Measurements from ENCODE around the gene KRTAP4-8. TPM values are rescaled to one million over a fixed set of nuclear protein-coding genes. Genes with fewer than 3 reads are reported as not detected.
"Not testable (repeated sequence)": the region's sequence is repeated elsewhere in the genome, so short reads cannot be mapped to it uniquely, and the experiment has no call there.

The KRTAP4-8 gene
- total RNA-seq, 1 donor from 2014 or later: not detected

DNA sequence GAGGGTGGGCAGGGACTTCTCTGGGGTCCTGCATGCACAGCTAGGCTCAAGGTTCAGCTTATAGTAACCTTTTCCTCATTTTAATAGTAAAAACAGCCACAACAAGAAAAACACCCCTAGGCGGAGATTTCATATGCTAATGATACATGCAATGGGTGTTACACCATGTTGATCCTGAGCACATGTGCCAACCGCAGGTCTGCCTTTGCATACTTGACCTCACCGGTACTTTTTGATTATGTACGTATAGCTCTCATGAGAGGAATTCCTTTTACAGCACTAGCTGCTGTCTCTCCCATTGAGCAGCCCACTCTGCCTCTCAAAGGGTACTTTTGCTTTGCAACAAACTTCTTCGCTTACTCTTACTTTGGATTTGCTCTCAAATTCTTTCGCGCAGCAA is 1.9 kb downstream of the KRTAP4-8 start:
- TF ChIP-seq, protein P1, sequence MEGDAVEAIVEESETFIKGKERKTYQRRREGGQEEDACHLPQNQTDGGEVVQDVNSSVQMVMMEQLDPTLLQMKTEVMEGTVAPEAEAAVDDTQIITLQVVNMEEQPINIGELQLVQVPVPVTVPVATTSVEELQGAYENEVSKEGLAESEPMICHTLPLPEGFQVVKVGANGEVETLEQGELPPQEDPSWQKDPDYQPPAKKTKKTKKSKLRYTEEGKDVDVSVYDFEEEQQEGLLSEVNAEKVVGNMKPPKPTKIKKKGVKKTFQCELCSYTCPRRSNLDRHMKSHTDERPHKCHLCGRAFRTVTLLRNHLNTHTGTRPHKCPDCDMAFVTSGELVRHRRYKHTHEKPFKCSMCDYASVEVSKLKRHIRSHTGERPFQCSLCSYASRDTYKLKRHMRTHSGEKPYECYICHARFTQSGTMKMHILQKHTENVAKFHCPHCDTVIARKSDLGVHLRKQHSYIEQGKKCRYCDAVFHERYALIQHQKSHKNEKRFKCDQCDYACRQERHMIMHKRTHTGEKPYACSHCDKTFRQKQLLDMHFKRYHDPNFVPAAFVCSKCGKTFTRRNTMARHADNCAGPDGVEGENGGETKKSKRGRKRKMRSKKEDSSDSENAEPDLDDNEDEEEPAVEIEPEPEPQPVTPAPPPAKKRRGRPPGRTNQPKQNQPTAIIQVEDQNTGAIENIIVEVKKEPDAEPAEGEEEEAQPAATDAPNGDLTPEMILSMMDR (IDR thresholded peaks at IDR 0.05; ENCODE audit: insufficient read depth, low read length, poor library complexity, severe bottlenecking): no peak
- DNase-seq (ENCODE audit: low read depth): no peak
- H3K4me3 ChIP-seq (ENCODE audit: low read depth, low read length): no peak overlapping the region
- H3K36me3 ChIP-seq (ENCODE audit: control insufficient read depth, insufficient read depth, low read length): no peaks in the 10 kb centered on the region
- no peaks in the 10 kb centered on the region for H3K27me3 ChIP-seq (ENCODE audit: control insufficient read depth, insufficient read depth, low read length)

DNA sequence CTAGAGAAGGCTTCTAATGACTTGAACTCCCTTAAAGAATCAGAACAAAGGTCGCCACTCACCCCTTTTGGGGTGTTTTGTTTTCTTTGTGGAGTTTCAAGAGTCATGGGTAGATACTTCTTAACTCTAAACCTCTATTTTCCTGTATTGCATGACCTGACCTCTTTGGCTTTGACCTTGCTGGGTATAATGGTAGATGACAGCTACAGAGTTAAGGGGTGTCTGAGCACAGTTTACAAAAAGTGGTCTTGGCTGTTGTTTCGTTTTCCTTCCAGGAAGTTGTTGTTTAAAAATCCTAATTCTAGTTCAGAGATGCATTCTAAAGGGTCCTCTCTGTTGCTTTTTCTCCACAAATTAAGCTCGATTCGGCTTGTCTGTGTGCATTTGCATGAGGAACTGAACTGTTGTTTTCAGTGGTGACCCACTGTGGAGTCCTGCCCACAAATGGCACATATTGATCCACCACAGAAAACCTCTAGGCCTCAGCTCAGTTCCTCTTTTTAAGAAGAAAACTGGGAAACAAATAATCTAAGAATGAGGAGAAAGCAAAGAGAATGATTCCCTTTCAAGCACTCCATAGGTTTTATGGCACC is 9.1 kb downstream of the KRTAP4-8 start:
- H3K36me3 ChIP-seq (ENCODE audit: control insufficient read depth, insufficient read depth, low read length); H3K4me3 ChIP-seq (ENCODE audit: low read depth, low read length); DNase-seq (ENCODE audit: low read depth); H3K27me3 ChIP-seq (ENCODE audit: control insufficient read depth, insufficient read depth, low read length): not testable (repeated sequence)

DNA sequence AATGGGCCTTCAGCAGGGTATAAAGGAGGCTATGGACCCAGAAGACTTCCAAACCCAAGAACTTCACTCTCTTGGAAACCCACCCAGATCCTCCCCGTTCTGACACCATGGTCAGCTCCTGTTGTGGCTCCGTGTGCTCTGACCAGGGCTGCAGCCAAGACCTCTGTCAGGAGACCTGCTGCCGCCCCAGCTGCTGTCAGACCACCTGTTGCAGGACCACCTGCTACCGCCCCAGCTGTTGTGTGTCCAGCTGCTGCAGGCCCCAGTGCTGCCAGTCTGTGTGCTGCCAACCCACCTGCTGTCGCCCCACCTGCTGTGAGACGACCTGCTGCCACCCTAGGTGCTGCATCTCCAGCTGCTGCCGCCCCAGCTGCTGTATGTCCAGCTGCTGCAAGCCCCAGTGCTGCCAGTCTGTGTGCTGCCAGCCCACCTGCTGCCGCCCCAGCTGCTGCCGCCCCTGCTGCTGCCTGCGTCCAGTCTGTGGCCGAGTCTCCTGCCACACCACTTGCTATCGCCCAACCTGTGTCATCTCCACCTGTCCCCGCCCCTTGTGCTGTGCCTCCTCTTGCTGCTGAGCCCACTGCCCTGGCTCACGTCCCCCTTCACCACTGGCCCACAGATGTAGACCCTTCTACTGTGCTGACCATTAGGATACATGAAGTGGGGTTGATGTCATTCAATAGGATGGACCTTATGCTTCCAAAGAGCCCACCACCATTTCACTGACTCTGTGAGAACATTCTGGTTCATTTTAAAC is 13.7 kb downstream of the KRTAP4-8 start, which contains the start of gene KRTAP4-7:
KRTAP4-7 (plus strand) TSS at position 51 of the 757 bp plus-strand sequence; CDS start at position 108, 57 bp downstream.
- H3K27me3 ChIP-seq (ENCODE audit: control insufficient read depth, insufficient read depth, low read length); H3K4me3 ChIP-seq (ENCODE audit: low read depth, low read length); DNase-seq (ENCODE audit: low read depth); H3K36me3 ChIP-seq (ENCODE audit: control insufficient read depth, insufficient read depth, low read length): not testable (repeated sequence)

DNA sequence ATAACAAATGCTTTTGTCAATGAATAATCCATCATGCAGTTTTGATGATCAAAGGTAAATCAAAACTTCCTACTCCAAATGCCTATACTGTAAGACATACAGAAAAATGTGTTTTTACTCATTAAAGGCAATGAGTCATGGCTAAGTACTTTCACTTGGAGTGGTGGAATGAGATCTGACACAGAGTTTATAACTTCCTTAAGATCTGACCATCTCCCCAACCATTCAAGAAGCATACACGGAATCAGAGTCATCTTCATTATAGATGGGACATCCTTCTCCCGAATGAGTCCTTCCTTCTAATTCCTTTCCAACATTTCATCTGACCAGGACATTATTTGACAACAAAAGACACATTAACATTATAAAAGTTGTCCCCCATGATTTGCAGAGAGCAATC is 14.5 kb downstream of the KRTAP4-8 start:
- not testable (repeated sequence) for H3K36me3 ChIP-seq (ENCODE audit: control insufficient read depth, insufficient read depth, low read length); DNase-seq (ENCODE audit: low read depth); H3K4me3 ChIP-seq (ENCODE audit: low read depth, low read length); H3K27me3 ChIP-seq (ENCODE audit: control insufficient read depth, insufficient read depth, low read length)

DNA sequence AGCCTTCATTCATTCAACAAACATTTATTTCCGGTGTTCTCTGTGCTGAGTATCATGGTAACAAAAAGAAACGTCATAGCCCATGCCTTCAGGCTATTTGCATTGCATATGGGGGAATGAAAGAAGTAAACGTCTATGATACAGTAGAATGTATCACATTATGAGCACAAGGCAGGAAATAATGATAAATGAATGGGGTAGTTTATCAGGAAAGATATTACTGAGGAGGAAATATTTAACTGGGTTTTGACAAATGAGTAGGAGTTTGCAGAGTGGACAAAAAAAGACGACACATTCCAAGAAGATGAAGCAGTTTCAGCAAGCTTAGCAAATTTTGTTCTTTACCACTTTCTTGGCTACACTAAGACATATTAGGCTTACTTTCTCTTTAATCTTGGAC is 15.3 kb downstream of the KRTAP4-8 start:
- TF ChIP-seq, protein P1 (IDR thresholded peaks at IDR 0.05; ENCODE audit: insufficient read depth, low read length, poor library complexity, severe bottlenecking): no peak
- no peak for DNase-seq (ENCODE audit: low read depth)
- Histone ChIP-seq H3K36me3 (ENCODE audit: control insufficient read depth, insufficient read depth, low read length) (no peaks in the 10 kb centered on the region), H3K27me3 (ENCODE audit: control insufficient read depth, insufficient read depth, low read length) (no peaks in the 10 kb centered on the region), H3K4me3 (ENCODE audit: low read depth, low read length) (no peak overlapping the region)

DNA sequence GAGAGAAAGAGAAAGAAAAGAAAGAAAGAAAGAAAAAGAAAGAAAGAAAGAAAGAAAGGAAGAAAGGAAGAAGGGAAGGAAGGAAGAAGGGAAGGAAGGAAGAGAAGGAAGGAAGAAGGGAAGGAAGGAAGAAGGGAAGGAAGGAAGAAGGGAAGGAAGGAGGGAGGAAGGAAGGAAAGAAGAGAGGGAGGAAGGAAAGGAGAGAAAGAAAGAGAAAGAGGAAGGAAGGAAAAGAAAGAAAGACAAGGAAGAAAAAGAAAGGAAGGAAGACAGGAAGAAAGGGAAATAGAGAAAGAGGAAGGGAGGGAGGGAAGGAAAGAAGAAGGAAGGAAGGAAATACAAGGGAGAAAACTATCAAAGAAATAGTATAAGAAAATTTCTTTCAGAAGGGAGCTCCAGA is 21.2 kb downstream of the KRTAP4-8 start:
- Histone ChIP-seq H3K27me3 (ENCODE audit: control insufficient read depth, insufficient read depth, low read length) (no peaks in the 10 kb centered on the region), H3K36me3 (ENCODE audit: control insufficient read depth, insufficient read depth, low read length) (no peaks in the 10 kb centered on the region), H3K4me3 (ENCODE audit: low read depth, low read length) (no peak overlapping the region)
- no peak for DNase-seq (ENCODE audit: low read depth)
- TF ChIP-seq, protein P1 (IDR thresholded peaks at IDR 0.05; ENCODE audit: insufficient read depth, low read length, poor library complexity, severe bottlenecking): no peak

DNA sequence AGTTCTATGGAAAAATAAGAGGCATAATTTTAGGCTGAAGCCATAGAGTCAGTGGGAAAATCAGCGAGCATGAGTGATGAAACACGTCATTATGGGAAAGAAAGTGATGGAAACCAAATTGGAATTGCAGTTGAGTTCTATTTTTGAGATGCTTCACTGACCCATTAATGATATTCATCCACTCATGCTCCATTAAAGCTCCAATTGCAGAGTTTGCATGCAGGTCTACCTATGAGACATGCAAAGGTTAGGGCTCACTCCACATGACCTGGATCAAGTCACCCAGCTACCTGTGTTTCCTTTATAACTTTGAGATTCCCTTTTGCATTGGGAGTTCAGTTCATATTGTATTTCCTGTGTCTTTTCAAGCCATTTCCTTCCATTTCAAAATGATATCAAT is 24.3 kb downstream of the KRTAP4-8 start:
- TF ChIP-seq, protein P1 (IDR thresholded peaks at IDR 0.05; ENCODE audit: insufficient read depth, low read length, poor library complexity, severe bottlenecking): no peak
- no peak for DNase-seq (ENCODE audit: low read depth)
- H3K27me3 ChIP-seq (ENCODE audit: control insufficient read depth, insufficient read depth, low read length): no peaks in the 10 kb centered on the region

More for the DNA sequence above, 24.3 kb downstream of the KRTAP4-8 start:
- Histone ChIP-seq H3K4me3 (ENCODE audit: low read depth, low read length) (no peak overlapping the region), H3K36me3 (ENCODE audit: control insufficient read depth, insufficient read depth, low read length) (no peaks in the 10 kb centered on the region)
